Activated T-helper 17 cell treated with anti-CD3 and anti-CD28 coated beads, Interleukin-2, amount 50 U/mL, for 72 hours (primary cell): ENCODE measurements around the gene PRRX1. TPM values are rescaled to one million over a fixed set of nuclear protein-coding genes. Genes with fewer than 3 reads are reported as not detected.

ENCODE experiments used
- ATAC-seq: fragments of 150-1000 bp; cut with Tn5 transposase; replicated peaks from 2 replicates; pipeline ENCODE4 v1.10.0; 2021; ENCODE audit warnings: mild to moderate bottlenecking, moderate library complexity
- H3K27ac Mint-ChIP-seq: one replicate; pipeline ENCODE4 v1.8.0; 2022; ENCODE audit warnings: mixed read lengths
- H3K27me3 Mint-ChIP-seq: one replicate; pipeline ENCODE4 v1.8.0; 2022; ENCODE audit warnings: mixed read lengths
- H3K36me3 Mint-ChIP-seq: one replicate; pipeline ENCODE4 v1.8.0; 2022; ENCODE audit warnings: low read depth, mild to moderate bottlenecking, mixed read lengths
- H3K4me1 Mint-ChIP-seq: one replicate; pipeline ENCODE4 v1.8.0; 2022; ENCODE audit warnings: mixed read lengths
- H3K4me3 Mint-ChIP-seq: one replicate; pipeline ENCODE4 v1.8.0; 2022; ENCODE audit warnings: mild to moderate bottlenecking, mixed read lengths
- H3K9me3 Mint-ChIP-seq: one replicate; pipeline ENCODE4 v1.8.0; 2022; ENCODE audit warnings: mixed read lengths
- total RNA-seq, 2 donors: library from RNA; stranded (reverse); gene quantifications; one replicate each; pipeline ENCODE4 v1.2.3, GENCODE V29; 2022

Gene PRRX1
- total RNA-seq, 2 donors from 2014 or later = not detected

GRCh38 chr1:170776252-170776651 is 112.3 kb downstream of the PRRX1 start:
- Mint-ChIP-seq H3K9me3 (peaks cover 5% of the 10 kb centered on the region), H3K4me3 (no peak overlapping the region), H3K4me1 (no peaks in the 10 kb centered on the region), H3K27ac (no peak overlapping the region), H3K36me3 (no peaks in the 10 kb centered on the region), H3K27me3 (peaks cover 8% of the 10 kb centered on the region)
- no peak for ATAC-seq

DNA sequence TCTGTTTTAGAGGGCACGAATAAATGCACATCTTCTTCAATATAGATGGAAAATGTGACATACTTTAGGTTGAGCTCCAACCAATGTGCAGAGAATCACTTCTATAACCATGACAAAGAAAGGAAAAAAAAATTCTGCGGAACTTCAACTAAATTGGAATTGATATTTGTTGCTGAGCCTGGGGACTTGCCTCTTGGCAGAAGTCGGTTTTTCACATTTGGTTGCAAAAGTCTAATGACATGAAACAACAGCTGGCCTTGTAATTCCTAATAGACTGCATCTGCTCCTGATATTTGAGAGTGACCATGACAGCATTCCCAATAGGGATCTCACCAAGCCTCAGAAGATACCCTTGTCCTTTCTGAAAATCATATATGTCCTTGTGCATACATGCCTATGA is 112.8 kb downstream of the PRRX1 start:
- no peak for ATAC-seq
- H3K4me3 Mint-ChIP-seq = no peak overlapping the region
- peaks cover 5% of the 10 kb centered on the region for H3K9me3 Mint-ChIP-seq
- H3K4me1 Mint-ChIP-seq = no peaks in the 10 kb centered on the region
- no peak overlapping the region for H3K27ac Mint-ChIP-seq
- H3K27me3 Mint-ChIP-seq = peaks cover 8% of the 10 kb centered on the region
- H3K36me3 Mint-ChIP-seq = no peaks in the 10 kb centered on the region

Other genes starting within 250 kb of the PRRX1 start
- gene GORAB, start 132.0 kb upstream of the PRRX1 start, total RNA-seq = 10 to 100 TPM in 1 of 2 donors, 1 to 10 TPM in 1; 7.6 to 10.8 TPM